GM23338 (cell line): Measurements from ENCODE around the gene CTDSP1. TPM values are rescaled to one million over a fixed set of nuclear protein-coding genes. Genes with fewer than 3 reads are reported as not detected.

Experiments
- ATAC-seq: fragments of 200-7000 bp; cut with Tn5 transposase; 3 replicates; pipeline ENCODE4 v1.9.1; 2020
- DNase-seq: peaks from one replicate; pipeline ENCODE4 v3.0.0-alpha.2; 2015; ENCODE audit warnings: low spot score
- H2AFZ ChIP-seq: fragments of 200-600 bp; sonication (generic); 2 replicates; pipeline ENCODE4 v1.8.0; 2016; ENCODE audit warnings: antibody characterized with exemption, mild to moderate bottlenecking, moderate library complexity
- H3F3A ChIP-seq: fragments of 200-600 bp; sonication (generic); replicated peaks from 2 replicates; pipeline ENCODE4 v1.8.0; 2017; ENCODE audit warnings: antibody characterized with exemption, mixed run types, low read depth
- H3K27ac ChIP-seq: fragments of 200-600 bp; sonication (generic); 2 replicates; pipeline ENCODE4 v1.6.1; 2016; ENCODE audit warnings: low read depth
- H3K27me3 ChIP-seq: fragments of 200-600 bp; sonication (generic); 2 replicates; pipeline ENCODE4 v1.8.0; 2016; ENCODE audit warnings: mild to moderate bottlenecking, mixed run types, moderate library complexity; ENCODE audit not compliant: insufficient read depth
- H3K36me3 ChIP-seq: fragments of 200-600 bp; sonication (generic); 2 replicates; pipeline ENCODE4 v1.8.0; 2016; ENCODE audit warnings: mild to moderate bottlenecking; ENCODE audit not compliant: insufficient read depth
- H3K4me1 ChIP-seq: fragments of 200-600 bp; sonication (generic); 2 replicates; pipeline ENCODE4 v1.8.0; 2016; ENCODE audit warnings: mild to moderate bottlenecking, moderate library complexity; ENCODE audit not compliant: insufficient read depth
- H3K4me2 ChIP-seq: fragments of 200-600 bp; sonication (generic); 2 replicates; pipeline ENCODE4 v1.7.1; 2017; ENCODE audit warnings: mixed run types
- H3K4me3 ChIP-seq: fragments of 200-600 bp; sonication (generic); 2 replicates; pipeline ENCODE4 v1.6.1; 2016; ENCODE audit warnings: mixed run types
- H3K79me2 ChIP-seq: fragments of 200-600 bp; sonication (generic); replicated peaks from 2 replicates; pipeline ENCODE4 v1.8.0; 2017; ENCODE audit warnings: mild to moderate bottlenecking; ENCODE audit not compliant: insufficient read depth
- H3K9me2 ChIP-seq: fragments of 200-600 bp; sonication (generic); 2 replicates; pipeline ENCODE4 v1.8.0; 2017; ENCODE audit not compliant: insufficient read depth
- H4K20me1 ChIP-seq: fragments of 200-600 bp; sonication (generic); replicated peaks from 2 replicates; pipeline ENCODE4 v1.8.0; 2017; ENCODE audit warnings: mild to moderate bottlenecking; ENCODE audit not compliant: insufficient read depth
- H3K27ac Mint-ChIP-seq: 2 replicates; pipeline ENCODE4 v1.8.0; 2020; ENCODE audit warnings: inconsistent platforms, mild to moderate bottlenecking, moderate library complexity, mixed read lengths
- H3K27me3 Mint-ChIP-seq: 3 replicates; pipeline ENCODE4 v1.8.0; 2022; ENCODE audit warnings: low read depth, mild to moderate bottlenecking, moderate library complexity, mixed read lengths, inconsistent platforms; ENCODE audit not compliant: insufficient read depth, poor library complexity
- H3K36me3 Mint-ChIP-seq: 3 replicates; pipeline ENCODE4 v1.8.0; 2021; ENCODE audit warnings: low read depth, mild to moderate bottlenecking, inconsistent platforms, moderate library complexity, mixed read lengths
- H3K4me1 Mint-ChIP-seq: 3 replicates; pipeline ENCODE4 v1.8.0; 2020; ENCODE audit warnings: mild to moderate bottlenecking, inconsistent platforms, mixed read lengths
- H3K4me3 Mint-ChIP-seq: 3 replicates; pipeline ENCODE4 v1.8.0; 2021; ENCODE audit warnings: moderate library complexity, mild to moderate bottlenecking, inconsistent platforms, mixed read lengths
- H3K9me3 Mint-ChIP-seq: 3 replicates; pipeline ENCODE4 v1.8.0; 2020; ENCODE audit warnings: moderate library complexity, mild to moderate bottlenecking, inconsistent platforms, mixed read lengths
- CREB1 ChIP-seq: fragments of 250-450 bp; sonication (Bioruptor Pico); IDR thresholded peaks from 2 replicates; pipeline ENCODE4 v1.5.0; 2020; ENCODE audit warnings: low read depth, mild to moderate bottlenecking, moderate library complexity
- CTCF ChIP-seq, 2 experiments: fragments of 200-600 bp in 1 of 2; sonication (generic) in 1 of 2; conservative IDR thresholded peaks; 2 replicates each; pipeline versions ENCODE4 v1.5.1 to v1.6.1; 2016 to 2017; ENCODE audit warnings: antibody characterized with exemption in 2 of 2, low read depth in 2 of 2, mild to moderate bottlenecking in 2 of 2, moderate library complexity in 1 of 2
- EZH2 ChIP-seq: fragments of 200-600 bp; sonication (generic); IDR thresholded peaks from one replicate; pipeline ENCODE4 v1.8.0; 2017; ENCODE audit warnings: antibody characterized with exemption, mild to moderate bottlenecking, low read depth; ENCODE audit not compliant: unreplicated experiment
- NANOG ChIP-seq: IDR thresholded peaks from 2 replicates; pipeline ENCODE4 v1.6.1; 2016; ENCODE audit warnings: antibody characterized with exemption, borderline replicate concordance
- POLR2AphosphoS5 ChIP-seq: IDR thresholded peaks from 2 replicates; pipeline ENCODE4 v1.6.1; 2016; ENCODE audit warnings: antibody characterized with exemption, low read depth
- STAT1 ChIP-seq: IDR thresholded peaks from one replicate; pipeline ENCODE4 v1.6.1; 2016; ENCODE audit warnings: antibody characterized with exemption; ENCODE audit not compliant: unreplicated experiment
- ZNF114 ChIP-seq: fragments of 250-450 bp; sonication (Bioruptor Pico); IDR thresholded peaks from 2 replicates; pipeline ENCODE4 v1.5.0; 2020; ENCODE audit warnings: mild to moderate bottlenecking, moderate library complexity
- ZNF331 ChIP-seq: fragments of 250-450 bp; sonication (Bioruptor Pico); IDR thresholded peaks from 2 replicates; pipeline ENCODE4 v1.5.0; 2020; ENCODE audit warnings: low read depth, mild to moderate bottlenecking, moderate library complexity
- ZNF462 ChIP-seq: fragments of 250-450 bp; sonication (Bioruptor Pico); IDR thresholded peaks from 2 replicates; pipeline ENCODE4 v1.5.0; 2020; ENCODE audit warnings: mild to moderate bottlenecking, moderate library complexity
- polyA plus RNA-seq: library from polyadenylated mRNA; unstranded; fragments of >200 nt; fragmentation: Nextera tagmentation; extraction: Ambion mirVana; gene quantifications from 2 replicates; pipeline ENCODE4 v1.2.1, GENCODE V29; 2016
- total RNA-seq: library from RNA; depleted of rRNA; stranded (reverse); fragments of >200 nt; shearing (Covaris generic); gene quantifications from 2 replicates; pipeline ENCODE4 v1.2.3, GENCODE V29; 2014
- TF ChIP-seq, protein P1 (sequence below): IDR thresholded peaks from 2 replicates; pipeline ENCODE4 v1.6.1; 2016; ENCODE audit warnings: antibody characterized with exemption

The CTDSP1 gene
- total and polyA plus RNA-seq, 2 experiments from 2014 or later: 6.7 to 21.8 TPM

DNA sequence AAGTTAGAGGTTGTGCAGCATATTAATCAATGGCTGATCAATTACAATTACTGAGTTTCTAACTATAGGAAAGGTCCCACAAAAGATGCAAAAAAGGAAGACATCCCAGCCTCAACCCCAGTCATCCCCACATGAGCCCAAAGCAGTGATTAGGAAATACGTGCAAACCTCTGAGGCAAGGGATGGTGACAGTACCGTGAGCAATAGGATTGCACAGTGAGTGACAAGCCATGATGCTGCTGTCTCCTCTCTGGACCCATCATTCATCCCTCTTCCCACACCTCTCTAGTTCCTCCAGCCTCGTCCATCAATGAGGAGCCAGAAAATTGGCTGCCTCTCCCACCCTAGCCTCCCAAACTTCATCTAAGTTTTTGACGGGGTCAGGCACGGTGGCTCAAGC, 21.6 kb upstream of the CTDSP1 start:
- no peak for ATAC-seq
- DNase-seq: no peak
- Mint-ChIP-seq H3K27me3 (peaks cover 9% of the 10 kb centered on the region), H3K27ac (no peak overlapping the region), H3K4me3 (no peak overlapping the region), H3K9me3 (no peaks in the 10 kb centered on the region), H3K4me1 (no peaks in the 10 kb centered on the region), H3K36me3 (no peaks in the 10 kb centered on the region)
- H3K4me2 ChIP-seq: no peak overlapping the region
- no peaks in the 10 kb centered on the region for H4K20me1 ChIP-seq
- no peaks in the 10 kb centered on the region for H3K27me3 ChIP-seq
- no peaks in the 10 kb centered on the region for H3K79me2 ChIP-seq
- no peak for TF ChIP-seq STAT1
- TF ChIP-seq EZH2: no peak
- no peak for TF ChIP-seq CTCF (conservative IDR thresholded peaks at IDR 0.05; ENCODE audit: low read depth in 2 of 2)
- TF ChIP-seq ZNF114 (CRISPR knock-in tag): no peak
- TF ChIP-seq, protein P1, sequence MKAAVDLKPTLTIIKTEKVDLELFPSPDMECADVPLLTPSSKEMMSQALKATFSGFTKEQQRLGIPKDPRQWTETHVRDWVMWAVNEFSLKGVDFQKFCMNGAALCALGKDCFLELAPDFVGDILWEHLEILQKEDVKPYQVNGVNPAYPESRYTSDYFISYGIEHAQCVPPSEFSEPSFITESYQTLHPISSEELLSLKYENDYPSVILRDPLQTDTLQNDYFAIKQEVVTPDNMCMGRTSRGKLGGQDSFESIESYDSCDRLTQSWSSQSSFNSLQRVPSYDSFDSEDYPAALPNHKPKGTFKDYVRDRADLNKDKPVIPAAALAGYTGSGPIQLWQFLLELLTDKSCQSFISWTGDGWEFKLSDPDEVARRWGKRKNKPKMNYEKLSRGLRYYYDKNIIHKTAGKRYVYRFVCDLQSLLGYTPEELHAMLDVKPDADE: no peak
- TF ChIP-seq NANOG: no peak
- TF ChIP-seq ZNF331: no peak
- TF ChIP-seq ZNF462: no peak
- no peak for TF ChIP-seq CREB1 (CRISPR knock-in tag)
- no peak for TF ChIP-seq POLR2AphosphoS5
- no peak overlapping the region for H3K4me3 ChIP-seq
- no peak overlapping the region for H3K27ac ChIP-seq
- H3K4me1 ChIP-seq: no peaks in the 10 kb centered on the region
- H3K9me2 ChIP-seq: no peaks in the 10 kb centered on the region
- H3F3A ChIP-seq: no peaks in the 10 kb centered on the region
- no peaks in the 10 kb centered on the region for H3K36me3 ChIP-seq
- H2AFZ ChIP-seq: no peak overlapping the region
